ENCODE data around the gene DPH6. TPM values are rescaled to one million over a fixed set of nuclear protein-coding genes. Genes with fewer than 3 reads are reported as not detected.
"Not testable (repeated sequence)": the region's sequence is repeated elsewhere in the genome, so short reads cannot be mapped to it uniquely, and the experiment has no call there.

The DPH6 gene
- total RNA-seq, 1 experiment from 2014 or later: 22.1 TPM

GRCh38 chr15:35458176-35458856 is 87.6 kb downstream of the DPH6 start:
- no peaks in the 10 kb centered on the region for H3K27me3 ChIP-seq (replicated peaks)
- H3K36me3 ChIP-seq: no peaks in the 10 kb centered on the region
- no peak overlapping the region for H3K27ac ChIP-seq
- H3K4me1 ChIP-seq (replicated peaks): peaks cover 5% of the 10 kb centered on the region; the same call in 1 of the 2 replicates
- no peak overlapping the region for H3K4me3 ChIP-seq
- DNase-seq (ENCODE audit: low read depth in 1 of 2, low spot score in 2 of 2): no peak
- H3K9me3 ChIP-seq (replicated peaks): no peaks in the 10 kb centered on the region

GRCh38 chr15:35455201-35455600 is 90.8 kb downstream of the DPH6 start:
- no peaks in the 10 kb centered on the region for H3K36me3 ChIP-seq
- no peaks in the 10 kb centered on the region for H3K9me3 ChIP-seq (replicated peaks)
- H3K27me3 ChIP-seq (replicated peaks): no peaks in the 10 kb centered on the region
- H3K4me3 ChIP-seq: no peak overlapping the region
- no peak overlapping the region for H3K27ac ChIP-seq
- H3K4me1 ChIP-seq (replicated peaks): peaks cover 5% of the 10 kb centered on the region; the same call in 1 of the 2 replicates
- DNase-seq (ENCODE audit: low read depth in 1 of 2, low spot score in 2 of 2): no peak

GRCh38 chr15:35450492-35450891 is 95.5 kb downstream of the DPH6 start:
- Histone ChIP-seq H3K36me3 (no peaks in the 10 kb centered on the region), H3K27me3 (replicated peaks) (no peaks in the 10 kb centered on the region), H3K27ac (no peak overlapping the region), H3K4me1 (replicated peaks) (no peaks in the 10 kb centered on the region), H3K4me3 (no peak overlapping the region), H3K9me3 (replicated peaks) (no peaks in the 10 kb centered on the region)
- DNase-seq (ENCODE audit: low read depth in 1 of 2, low spot score in 2 of 2): no peak

DNA sequence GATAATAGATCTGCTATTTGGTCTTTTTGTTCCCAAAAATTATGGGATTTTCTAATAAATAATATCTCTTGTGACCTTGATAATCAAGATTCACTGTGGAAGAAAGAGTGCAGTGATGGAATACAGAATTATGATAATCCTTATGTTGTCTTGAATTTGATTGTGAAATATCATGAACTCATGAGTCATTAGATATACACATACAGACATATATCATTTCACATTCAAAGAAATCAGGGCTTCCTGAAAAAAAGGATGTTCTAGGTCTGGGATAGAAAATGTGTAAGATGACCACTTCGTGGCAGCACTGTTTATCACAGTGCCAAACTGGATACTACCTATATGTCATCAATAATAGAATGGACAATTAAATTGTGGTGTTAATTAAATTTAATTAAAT is 97.7 kb downstream of the DPH6 start:
- Histone ChIP-seq H3K36me3 (no peaks in the 10 kb centered on the region), H3K4me1 (replicated peaks) (no peaks in the 10 kb centered on the region), H3K27me3 (replicated peaks) (no peaks in the 10 kb centered on the region), H3K9me3 (replicated peaks) (no peaks in the 10 kb centered on the region), H3K4me3 (no peak overlapping the region), H3K27ac (no peak overlapping the region)
- DNase-seq (ENCODE audit: low read depth in 1 of 2, low spot score in 2 of 2): no peak

DNA sequence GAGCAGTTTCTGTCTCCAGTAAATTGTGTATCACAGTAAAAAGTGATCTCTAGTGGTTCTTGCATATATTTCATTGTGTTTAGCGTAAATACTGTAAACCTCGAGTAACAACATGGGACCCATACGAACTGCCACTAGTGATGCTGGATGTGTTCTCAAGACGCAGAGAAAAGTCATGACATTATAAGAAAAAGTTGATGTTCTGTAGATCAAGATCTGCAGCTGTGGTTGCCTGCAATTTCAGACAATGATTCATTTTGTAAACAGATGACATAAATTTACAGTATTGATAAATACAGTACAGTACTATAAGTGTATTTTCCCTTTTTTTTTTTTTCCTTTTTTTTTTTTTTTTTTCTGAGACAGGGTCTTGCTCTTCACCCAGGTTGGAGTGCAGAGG is 100.1 kb downstream of the DPH6 start:
- no peak overlapping the region for H3K4me3 ChIP-seq
- no peaks in the 10 kb centered on the region for H3K36me3 ChIP-seq
- no peak overlapping the region for H3K27ac ChIP-seq
- no peak for DNase-seq (ENCODE audit: low read depth in 1 of 2, low spot score in 2 of 2)
- no peaks in the 10 kb centered on the region for H3K9me3 ChIP-seq (replicated peaks)
- no peaks in the 10 kb centered on the region for H3K4me1 ChIP-seq (replicated peaks)
- no peaks in the 10 kb centered on the region for H3K27me3 ChIP-seq (replicated peaks)

DNA sequence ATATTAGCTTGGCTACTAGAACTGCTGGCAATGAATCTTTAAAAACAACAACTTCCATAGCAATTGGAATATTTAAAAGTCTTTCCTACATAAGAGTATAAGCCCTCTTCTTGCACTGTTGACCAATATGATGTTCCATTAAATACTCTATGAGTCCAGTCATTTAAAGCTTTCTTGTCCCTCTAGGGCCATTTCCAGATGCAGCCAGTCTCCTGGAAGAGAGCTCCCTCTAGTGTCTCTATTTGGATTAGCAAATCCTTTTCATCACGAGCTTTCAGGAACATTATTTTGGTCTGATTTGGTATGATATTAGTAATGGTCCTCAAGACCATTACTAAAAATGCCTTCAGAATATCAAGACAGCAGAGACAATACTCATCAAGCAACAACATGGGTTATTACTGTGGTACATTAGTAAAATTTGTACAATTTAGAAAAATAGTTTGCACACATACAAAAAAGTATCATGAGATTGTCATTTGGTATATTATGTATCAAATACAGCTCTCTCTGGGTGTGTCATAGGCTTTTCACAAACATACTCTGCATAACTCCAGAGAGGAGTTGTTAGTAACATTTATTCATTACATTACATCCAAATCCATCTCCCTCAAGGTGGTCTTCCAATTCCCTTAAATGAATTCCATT is 101.3 kb downstream of the DPH6 start:
- DNase-seq (ENCODE audit: low read depth in 1 of 2, low spot score in 2 of 2): peak in 1 of 2 experiments; percentile 40
- H3K4me1 ChIP-seq (replicated peaks): no peaks in the 10 kb centered on the region
- no peaks in the 10 kb centered on the region for H3K9me3 ChIP-seq (replicated peaks)
- H3K27ac ChIP-seq: no peak overlapping the region
- H3K36me3 ChIP-seq: no peaks in the 10 kb centered on the region
- no peak overlapping the region for H3K4me3 ChIP-seq
- no peaks in the 10 kb centered on the region for H3K27me3 ChIP-seq (replicated peaks)

DNA sequence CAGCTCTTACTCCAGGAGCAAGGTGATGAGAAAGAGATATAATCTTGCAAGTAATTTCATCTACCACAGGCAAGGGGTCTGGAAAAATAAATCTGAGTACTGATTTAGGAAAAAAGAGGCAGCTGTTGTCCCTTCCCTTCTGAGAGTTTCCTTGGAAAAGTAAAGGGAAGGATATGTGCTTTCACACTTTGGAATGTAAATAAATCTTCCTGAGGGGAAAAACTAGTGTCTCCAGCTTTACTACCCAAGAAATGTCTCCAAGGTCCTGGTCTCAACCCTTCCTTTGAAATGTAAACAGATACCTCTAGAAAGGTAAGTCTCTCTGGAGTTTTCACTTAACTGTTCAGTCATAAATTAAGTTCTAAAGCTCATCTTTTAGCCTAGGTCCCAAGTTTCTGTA is 102.6 kb downstream of the DPH6 start:
- DNase-seq (ENCODE audit: low read depth in 1 of 2, low spot score in 2 of 2): no peak
- H3K9me3 ChIP-seq (replicated peaks): no peaks in the 10 kb centered on the region
- H3K36me3 ChIP-seq: no peaks in the 10 kb centered on the region
- no peak overlapping the region for H3K4me3 ChIP-seq
- no peaks in the 10 kb centered on the region for H3K4me1 ChIP-seq (replicated peaks)
- H3K27ac ChIP-seq: no peak overlapping the region
- no peaks in the 10 kb centered on the region for H3K27me3 ChIP-seq (replicated peaks)

- DNase-seq (ENCODE audit: low read depth in 1 of 2, low spot score in 2 of 2): no peak
- Histone ChIP-seq H3K36me3 (no peaks in the 10 kb centered on the region), H3K27ac (no peak overlapping the region), H3K27me3 (replicated peaks) (no peaks in the 10 kb centered on the region), H3K4me3 (no peak overlapping the region), H3K4me1 (replicated peaks) (no peaks in the 10 kb centered on the region), H3K9me3 (replicated peaks) (no peaks in the 10 kb centered on the region)
Observed at GRCh38 chr15:35442742-35443141, 103.2 kb downstream of the DPH6 start.

DNA sequence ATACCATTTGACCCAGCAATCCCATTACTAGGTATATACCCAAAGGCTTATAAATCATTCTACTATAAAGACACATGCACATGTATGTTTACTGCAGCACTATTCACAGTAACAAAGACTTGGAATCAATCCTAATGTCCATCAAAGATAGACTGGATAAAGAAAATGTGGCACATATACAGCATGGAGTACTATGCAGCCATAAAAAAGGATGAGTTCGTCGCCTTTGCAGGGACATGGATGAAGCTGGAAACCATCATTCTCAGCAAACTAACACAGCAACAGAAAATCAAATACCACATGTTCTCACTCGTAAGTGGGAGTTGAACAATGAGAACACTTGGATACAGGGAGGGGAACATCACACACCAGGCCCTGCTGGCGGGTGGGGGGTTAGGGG is 104.7 kb downstream of the DPH6 start:
- H3K4me3 ChIP-seq; DNase-seq (ENCODE audit: low read depth in 1 of 2, low spot score in 2 of 2); H3K9me3 ChIP-seq (replicated peaks); H3K36me3 ChIP-seq; H3K4me1 ChIP-seq (replicated peaks); H3K27me3 ChIP-seq (replicated peaks); H3K27ac ChIP-seq: not testable (repeated sequence)

- Histone ChIP-seq H3K36me3 (no peaks in the 10 kb centered on the region), H3K27me3 (replicated peaks) (no peaks in the 10 kb centered on the region), H3K4me1 (replicated peaks) (no peaks in the 10 kb centered on the region), H3K9me3 (replicated peaks) (no peaks in the 10 kb centered on the region), H3K4me3 (no peak overlapping the region), H3K27ac (no peak overlapping the region)
- DNase-seq (ENCODE audit: low read depth in 1 of 2, low spot score in 2 of 2): no peak
Observed at GRCh38 chr15:35440265-35440664, 105.7 kb downstream of the DPH6 start.

DNA sequence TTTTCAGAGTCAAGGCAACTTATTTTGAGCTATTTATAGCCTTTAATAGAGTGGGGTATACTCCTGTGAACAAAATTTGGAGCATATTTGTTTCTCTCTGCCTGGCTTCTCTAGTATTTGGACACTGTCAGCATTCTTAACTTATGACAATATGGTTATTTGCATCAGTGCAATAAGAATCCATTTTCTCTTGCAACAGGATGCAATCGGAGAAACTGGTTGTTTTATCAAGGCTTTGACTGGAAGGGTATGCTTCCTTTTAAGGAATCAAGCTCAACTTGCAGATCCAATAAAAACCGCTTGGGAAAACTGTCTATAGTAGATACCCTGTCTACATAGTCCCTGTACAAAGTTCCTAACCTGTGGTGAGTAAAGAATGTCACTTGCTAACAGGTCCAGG is 106.7 kb downstream of the DPH6 start:
- no peak overlapping the region for H3K27ac ChIP-seq
- no peaks in the 10 kb centered on the region for H3K36me3 ChIP-seq
- H3K4me3 ChIP-seq: no peak overlapping the region
- no peaks in the 10 kb centered on the region for H3K4me1 ChIP-seq (replicated peaks)
- peak in 1 of 2 experiments; percentile 4 for DNase-seq (ENCODE audit: low read depth in 1 of 2, low spot score in 2 of 2)
- no peaks in the 10 kb centered on the region for H3K27me3 ChIP-seq (replicated peaks)
- no peaks in the 10 kb centered on the region for H3K9me3 ChIP-seq (replicated peaks)

GRCh38 chr15:35437157-35437556 is 108.8 kb downstream of the DPH6 start:
- Histone ChIP-seq H3K36me3 (no peaks in the 10 kb centered on the region), H3K4me3 (no peak overlapping the region), H3K9me3 (replicated peaks) (no peaks in the 10 kb centered on the region), H3K27me3 (replicated peaks) (no peaks in the 10 kb centered on the region), H3K4me1 (replicated peaks) (no peaks in the 10 kb centered on the region), H3K27ac (no peak overlapping the region)
- DNase-seq (ENCODE audit: low read depth in 1 of 2, low spot score in 2 of 2): no peak

- Histone ChIP-seq H3K4me1 (replicated peaks) (no peaks in the 10 kb centered on the region), H3K4me3 (no peak overlapping the region), H3K27ac (no peak overlapping the region), H3K36me3 (no peaks in the 10 kb centered on the region), H3K27me3 (replicated peaks) (no peaks in the 10 kb centered on the region), H3K9me3 (replicated peaks) (no peaks in the 10 kb centered on the region)
- no peak for DNase-seq (ENCODE audit: low read depth in 1 of 2, low spot score in 2 of 2)
Observed at GRCh38 chr15:35436422-35436821, 109.5 kb downstream of the DPH6 start.

DNA sequence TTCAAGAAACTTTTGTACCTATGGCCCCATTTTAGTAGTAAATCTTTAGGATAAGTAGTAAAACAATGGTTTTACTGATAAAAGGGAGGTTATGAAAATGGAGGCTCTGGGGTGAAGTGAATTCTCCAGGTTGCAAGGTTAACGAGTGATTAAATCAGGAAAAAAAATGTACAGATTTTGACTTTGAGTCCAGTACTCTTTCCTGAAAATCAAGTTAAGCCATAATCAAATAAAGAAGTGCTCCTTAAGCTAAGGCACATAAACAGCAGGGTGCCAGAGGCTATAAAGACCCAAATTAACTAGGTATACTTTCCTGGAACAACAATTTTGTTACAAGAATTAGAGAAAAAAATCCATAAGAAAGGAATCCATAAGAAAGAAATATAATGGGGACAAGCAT is 114.7 kb downstream of the DPH6 start:
- Histone ChIP-seq H3K4me1 (replicated peaks) (peaks cover 9% of the 10 kb centered on the region; the same call in 1 of the 2 replicates), H3K27me3 (replicated peaks) (no peaks in the 10 kb centered on the region), H3K4me3 (no peak overlapping the region), H3K36me3 (no peaks in the 10 kb centered on the region), H3K9me3 (replicated peaks) (no peaks in the 10 kb centered on the region), H3K27ac (no peak overlapping the region)
- no peak for DNase-seq (ENCODE audit: low read depth in 1 of 2, low spot score in 2 of 2)
